Glutamatergic neuron (in vitro differentiated cells): Measurements from ENCODE around the gene CELF4. TPM values are rescaled to one million over a fixed set of nuclear protein-coding genes. Genes with fewer than 3 reads are reported as not detected.

Experiments used
- DNase-seq: peaks from one replicate; pipeline ENCODE4 v3.0.0; 2022
- H3K27ac Mint-ChIP-seq: one replicate; pipeline ENCODE4 v1.8.0; 2020; ENCODE audit warnings: mild to moderate bottlenecking, mixed read lengths, inconsistent platforms; ENCODE audit not compliant: unreplicated experiment
- H3K27me3 Mint-ChIP-seq: one replicate; pipeline ENCODE4 v1.8.0; 2020; ENCODE audit warnings: mild to moderate bottlenecking, moderate library complexity, mixed read lengths, inconsistent platforms; ENCODE audit not compliant: unreplicated experiment
- H3K36me3 Mint-ChIP-seq: one replicate; pipeline ENCODE4 v1.8.0; 2020; ENCODE audit warnings: mild to moderate bottlenecking, mixed read lengths, inconsistent platforms; ENCODE audit not compliant: unreplicated experiment
- H3K4me1 Mint-ChIP-seq: one replicate; pipeline ENCODE4 v1.8.0; 2020; ENCODE audit warnings: mild to moderate bottlenecking, low read depth, mixed read lengths, inconsistent platforms; ENCODE audit not compliant: unreplicated experiment
- H3K4me3 Mint-ChIP-seq: one replicate; pipeline ENCODE4 v1.8.0; 2020; ENCODE audit warnings: mild to moderate bottlenecking, mixed read lengths, inconsistent platforms; ENCODE audit not compliant: unreplicated experiment
- H3K9me3 Mint-ChIP-seq: one replicate; pipeline ENCODE4 v1.8.0; 2020; ENCODE audit warnings: mild to moderate bottlenecking, moderate library complexity, mixed read lengths, inconsistent platforms; ENCODE audit not compliant: unreplicated experiment
- CTCF ChIP-seq: fragments of 200-600 bp; sonication (generic); IDR thresholded peaks from one replicate; pipeline ENCODE4 v1.5.0; 2021; ENCODE audit not compliant: partially characterized antibody, unreplicated experiment
- total RNA-seq: library from RNA; stranded (reverse); fragmentation: NEBNext Ultra II Directional; extraction: Animal tissue kit (Norgen Biotek cat#: 25700); gene quantifications from one replicate; pipeline ENCODE4 v1.2.1, GENCODE V29; 2021; ENCODE audit not compliant: unreplicated experiment

CELF4 gene
- total RNA-seq, 1 donor from 2014 or later = 38.4 TPM

DNA sequence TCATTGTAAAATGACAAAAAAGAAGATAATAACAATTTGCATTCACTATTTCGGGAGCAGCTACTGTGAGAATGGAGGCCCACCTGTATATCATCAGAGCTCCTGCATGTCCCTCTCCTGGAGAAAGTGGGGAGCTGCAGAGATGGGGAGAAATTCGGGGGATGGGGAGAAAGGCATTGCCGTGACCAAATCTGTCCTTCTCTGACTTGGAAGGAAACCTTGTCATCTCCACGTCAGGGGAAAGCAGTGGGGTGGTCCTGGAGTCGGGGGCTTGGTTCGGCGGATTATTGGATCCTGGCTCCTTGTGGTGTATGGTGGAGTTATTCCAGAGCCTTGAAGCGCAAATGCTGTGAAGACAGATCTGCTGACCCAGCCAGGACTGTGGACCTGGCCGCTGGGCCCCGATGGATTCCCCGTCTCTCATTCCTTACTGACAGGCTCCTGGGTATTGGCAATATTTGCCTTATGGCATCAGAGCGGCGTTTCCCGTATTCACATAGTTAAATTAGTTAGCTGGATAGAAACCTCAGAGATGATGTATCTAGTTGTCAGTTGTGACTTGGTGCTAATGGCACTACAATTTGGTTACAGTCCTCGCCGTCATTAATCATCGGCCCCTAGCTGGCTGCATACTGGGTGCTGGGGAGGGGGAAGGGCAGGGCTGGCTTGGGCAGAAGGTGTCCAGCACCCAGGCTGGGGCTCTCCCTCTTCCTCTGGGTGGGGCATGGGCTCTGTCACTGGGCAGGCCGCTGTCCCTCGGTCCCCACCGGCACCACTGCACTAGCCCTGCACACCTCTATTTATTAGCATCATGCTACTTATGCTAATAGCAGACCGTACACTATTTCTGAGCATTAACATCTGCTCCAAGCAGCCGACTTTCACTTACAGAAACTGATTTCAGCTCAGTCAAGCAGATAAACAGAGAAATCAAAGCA is 31.7 kb downstream of the CELF4 start:
- H3K4me3 Mint-ChIP-seq = no peak overlapping the region
- no peak for DNase-seq
- H3K4me1 Mint-ChIP-seq = peaks cover 46% of the 10 kb centered on the region
- peak overlapping the region; percentile 43 for H3K27ac Mint-ChIP-seq
- no peaks in the 10 kb centered on the region for H3K36me3 Mint-ChIP-seq
- H3K9me3 Mint-ChIP-seq = peaks cover 2% of the 10 kb centered on the region
- peaks cover 6% of the 10 kb centered on the region for H3K27me3 Mint-ChIP-seq
- peak; percentile 38 for TF ChIP-seq CTCF

DNA sequence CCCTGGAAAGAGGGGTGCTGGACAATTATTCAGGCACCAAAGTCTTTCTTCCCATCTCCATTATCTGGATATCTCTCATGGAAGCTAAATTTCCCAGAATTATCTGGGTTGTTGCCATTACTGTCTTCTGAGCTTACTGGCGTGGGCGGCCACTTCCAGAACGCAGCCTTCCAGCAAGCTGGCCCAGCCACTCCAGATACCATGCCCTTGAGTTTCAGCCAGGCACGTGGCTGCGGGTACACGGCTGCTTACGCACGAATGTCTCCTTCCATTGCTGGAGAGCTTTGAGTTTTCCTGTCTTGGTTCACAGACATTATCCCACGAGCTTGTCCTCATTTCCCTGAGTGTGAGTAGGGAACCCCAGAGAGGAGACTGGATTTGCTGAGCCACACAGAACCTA is 32.7 kb downstream of the CELF4 start:
- H3K4me1 Mint-ChIP-seq = peaks cover 41% of the 10 kb centered on the region
- no peak for DNase-seq
- H3K36me3 Mint-ChIP-seq = no peaks in the 10 kb centered on the region
- H3K27ac Mint-ChIP-seq = no peak overlapping the region
- no peak overlapping the region for H3K4me3 Mint-ChIP-seq
- H3K27me3 Mint-ChIP-seq = peaks cover 6% of the 10 kb centered on the region
- H3K9me3 Mint-ChIP-seq = no peaks in the 10 kb centered on the region
- TF ChIP-seq CTCF = no peak

DNA sequence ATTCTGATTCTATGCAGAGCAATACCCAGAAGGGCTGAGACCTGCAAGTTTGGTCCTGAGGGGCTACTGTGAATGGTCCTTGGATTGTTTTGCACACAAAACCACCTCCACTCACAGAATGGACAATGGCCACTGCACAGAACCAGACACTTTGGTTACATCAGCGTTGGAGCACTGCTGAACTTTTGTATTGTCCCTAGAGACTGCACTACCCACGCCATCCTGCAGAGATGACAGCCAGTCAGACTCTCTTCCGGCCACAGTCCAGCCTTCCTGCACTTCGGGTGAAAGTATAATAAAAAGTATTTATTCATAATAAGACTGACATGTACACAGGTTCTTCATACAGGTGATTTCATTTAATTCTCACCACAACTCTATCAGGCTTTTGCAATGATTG is 35.7 kb downstream of the CELF4 start:
- Mint-ChIP-seq H3K27ac (no peak overlapping the region), H3K9me3 (peaks cover 1% of the 10 kb centered on the region), H3K27me3 (peaks cover 11% of the 10 kb centered on the region), H3K36me3 (no peaks in the 10 kb centered on the region), H3K4me1 (peaks cover 26% of the 10 kb centered on the region), H3K4me3 (no peak overlapping the region)
- no peak for DNase-seq
- no peak for TF ChIP-seq CTCF

- Mint-ChIP-seq H3K27me3 (peaks cover 11% of the 10 kb centered on the region), H3K27ac (no peak overlapping the region), H3K4me1 (peaks cover 23% of the 10 kb centered on the region), H3K9me3 (peaks cover 1% of the 10 kb centered on the region), H3K4me3 (no peak overlapping the region), H3K36me3 (no peaks in the 10 kb centered on the region)
- TF ChIP-seq CTCF = no peak
- no peak for DNase-seq
These were observed 36.3 kb downstream of the CELF4 start for GRCh38 chr18:37529296-37529695.

DNA sequence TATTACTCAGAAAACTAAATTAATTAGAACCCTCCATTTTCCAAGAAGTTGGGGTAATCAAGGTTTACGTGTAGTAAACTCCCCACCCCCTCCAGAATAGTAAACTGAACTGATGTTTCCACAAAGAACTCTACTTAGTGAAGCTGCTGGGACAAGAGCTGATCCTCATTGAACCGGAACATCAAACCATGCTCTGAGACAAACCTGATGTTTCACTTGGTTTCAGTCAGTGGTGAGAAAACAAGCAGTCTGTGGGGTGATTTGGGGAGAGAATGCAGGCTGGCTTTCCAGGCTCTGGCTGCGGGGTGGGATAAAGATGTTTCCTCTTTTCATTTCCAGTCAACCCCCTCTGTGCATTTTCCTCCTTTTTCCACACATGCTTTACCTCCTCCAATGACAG is 38.2 kb downstream of the CELF4 start:
- DNase-seq = no peak
- H3K4me1 Mint-ChIP-seq = peaks cover 25% of the 10 kb centered on the region
- H3K27ac Mint-ChIP-seq = no peak overlapping the region
- no peaks in the 10 kb centered on the region for H3K36me3 Mint-ChIP-seq
- H3K9me3 Mint-ChIP-seq = peaks cover 4% of the 10 kb centered on the region
- H3K4me3 Mint-ChIP-seq = no peak overlapping the region
- peaks cover 14% of the 10 kb centered on the region for H3K27me3 Mint-ChIP-seq
- TF ChIP-seq CTCF = no peak
